ENCODE measurements around the gene CTXN1.

Gene CTXN1

DNA sequence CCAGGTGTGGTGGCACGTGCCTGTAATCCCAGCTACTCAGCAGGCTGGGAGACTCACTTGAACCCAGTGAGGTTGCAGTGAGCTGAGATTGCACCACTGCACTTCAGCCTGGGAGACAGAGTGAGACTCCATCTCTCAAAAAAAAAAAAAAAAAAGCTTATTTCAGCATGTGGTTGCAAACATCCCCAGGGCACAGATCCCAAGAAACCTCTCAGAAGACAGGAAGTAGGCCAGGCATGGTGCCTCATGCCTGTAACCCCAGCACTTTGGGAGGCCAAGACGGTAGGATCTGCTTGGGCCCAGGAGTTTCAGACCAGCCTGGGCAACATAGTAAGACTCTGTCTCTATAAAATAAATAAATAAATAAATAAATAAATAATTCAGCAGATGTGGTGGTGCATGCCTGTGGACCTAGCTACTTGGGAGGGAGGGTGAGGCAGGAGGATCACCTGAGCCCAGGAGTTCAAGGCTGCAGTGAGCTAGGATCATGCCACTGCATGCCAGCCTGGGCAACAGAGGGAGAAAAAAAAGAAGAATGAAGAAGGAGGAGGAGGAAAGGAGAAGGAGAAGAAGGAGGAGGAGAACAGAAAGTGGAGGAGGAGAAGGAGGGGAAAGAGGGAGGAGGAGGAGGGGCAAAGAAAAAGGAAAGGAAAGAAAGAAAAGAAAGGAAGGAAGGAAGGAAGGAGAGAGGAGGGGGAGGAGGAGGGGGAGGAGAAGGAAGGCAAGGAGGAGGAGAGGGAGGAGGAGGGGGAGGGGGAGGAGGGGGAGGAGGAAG lies 42.0 kb downstream of the CTXN1 start:
- H3K4me2 ChIP-seq (ENCODE audit: low read length): no peak overlapping the region
- H3K36me3 ChIP-seq (ENCODE audit: control insufficient read depth, low read length): no peaks in the 10 kb centered on the region
- H3K4me3 ChIP-seq (ENCODE audit: low read length): no peak overlapping the region
- H3K27ac ChIP-seq (ENCODE audit: low read depth, low read length): no peak overlapping the region
- H3K79me2 ChIP-seq (ENCODE audit: control insufficient read depth, low read length): no peaks in the 10 kb centered on the region
- no peaks in the 10 kb centered on the region for H3K4me1 ChIP-seq (ENCODE audit: control insufficient read depth, low read length)
- no peak for TF ChIP-seq EZH2phosphoT487 (IDR thresholded peaks at IDR 0.05; ENCODE audit: borderline replicate concordance, low read length)
- TF ChIP-seq, protein P1, sequence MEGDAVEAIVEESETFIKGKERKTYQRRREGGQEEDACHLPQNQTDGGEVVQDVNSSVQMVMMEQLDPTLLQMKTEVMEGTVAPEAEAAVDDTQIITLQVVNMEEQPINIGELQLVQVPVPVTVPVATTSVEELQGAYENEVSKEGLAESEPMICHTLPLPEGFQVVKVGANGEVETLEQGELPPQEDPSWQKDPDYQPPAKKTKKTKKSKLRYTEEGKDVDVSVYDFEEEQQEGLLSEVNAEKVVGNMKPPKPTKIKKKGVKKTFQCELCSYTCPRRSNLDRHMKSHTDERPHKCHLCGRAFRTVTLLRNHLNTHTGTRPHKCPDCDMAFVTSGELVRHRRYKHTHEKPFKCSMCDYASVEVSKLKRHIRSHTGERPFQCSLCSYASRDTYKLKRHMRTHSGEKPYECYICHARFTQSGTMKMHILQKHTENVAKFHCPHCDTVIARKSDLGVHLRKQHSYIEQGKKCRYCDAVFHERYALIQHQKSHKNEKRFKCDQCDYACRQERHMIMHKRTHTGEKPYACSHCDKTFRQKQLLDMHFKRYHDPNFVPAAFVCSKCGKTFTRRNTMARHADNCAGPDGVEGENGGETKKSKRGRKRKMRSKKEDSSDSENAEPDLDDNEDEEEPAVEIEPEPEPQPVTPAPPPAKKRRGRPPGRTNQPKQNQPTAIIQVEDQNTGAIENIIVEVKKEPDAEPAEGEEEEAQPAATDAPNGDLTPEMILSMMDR (IDR thresholded peaks at IDR 0.05; ENCODE audit: low read depth, low read length, poor library complexity, severe bottlenecking): no peak
- no peaks in the 10 kb centered on the region for H4K20me1 ChIP-seq (ENCODE audit: control insufficient read depth, insufficient read depth, low read depth, low read length)
- no peaks in the 10 kb centered on the region for H3F3A ChIP-seq (ENCODE audit: control insufficient read depth, insufficient read depth)
- peaks cover 12% of the 10 kb centered on the region for H3K27me3 ChIP-seq (ENCODE audit: control insufficient read depth, low read length)
- no peaks in the 10 kb centered on the region for H3K9me2 ChIP-seq (replicated peaks; ENCODE audit: control insufficient read depth, low read length)
- H3K9me3 ChIP-seq (ENCODE audit: control insufficient read depth, insufficient read depth, low read length): no peaks in the 10 kb centered on the region

DNA sequence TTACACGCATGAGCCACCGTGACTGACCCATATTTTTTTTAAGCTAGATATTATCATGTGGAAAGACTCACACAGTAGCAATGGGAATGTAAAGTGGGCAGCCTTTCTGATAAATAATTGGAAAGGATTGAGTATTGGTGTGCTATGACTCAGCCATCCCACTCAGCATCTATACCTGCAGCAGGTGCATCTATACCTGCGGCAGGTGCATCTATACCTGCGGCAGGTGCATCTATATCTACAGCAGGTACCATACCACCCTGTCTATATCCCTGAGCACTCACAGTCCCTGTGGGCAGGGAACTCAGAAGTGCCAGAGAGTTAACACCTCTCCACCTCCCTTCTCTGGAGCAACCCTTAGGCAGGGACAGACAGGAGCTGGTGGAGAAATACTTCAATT lies 42.8 kb downstream of the CTXN1 start:
- Histone ChIP-seq H3K36me3 (ENCODE audit: control insufficient read depth, low read length) (no peaks in the 10 kb centered on the region), H3K27ac (ENCODE audit: low read depth, low read length) (no peak overlapping the region), H3K9me2 (replicated peaks; ENCODE audit: control insufficient read depth, low read length) (no peaks in the 10 kb centered on the region), H3K9me3 (ENCODE audit: control insufficient read depth, insufficient read depth, low read length) (no peaks in the 10 kb centered on the region), H3K4me2 (ENCODE audit: low read length) (no peak overlapping the region), H3K79me2 (ENCODE audit: control insufficient read depth, low read length) (no peaks in the 10 kb centered on the region), H3F3A (ENCODE audit: control insufficient read depth, insufficient read depth) (no peaks in the 10 kb centered on the region), H3K4me3 (ENCODE audit: low read length) (no peak overlapping the region), H3K4me1 (ENCODE audit: control insufficient read depth, low read length) (no peaks in the 10 kb centered on the region), H4K20me1 (ENCODE audit: control insufficient read depth, insufficient read depth, low read depth, low read length) (no peaks in the 10 kb centered on the region), H3K27me3 (ENCODE audit: control insufficient read depth, low read length) (peaks cover 4% of the 10 kb centered on the region; the same call in 1 of the 2 replicates)
- no peak for TF ChIP-seq EZH2phosphoT487 (IDR thresholded peaks at IDR 0.05; ENCODE audit: borderline replicate concordance, low read length)
- TF ChIP-seq, protein P1 (IDR thresholded peaks at IDR 0.05; ENCODE audit: low read depth, low read length, poor library complexity, severe bottlenecking): no peak

DNA sequence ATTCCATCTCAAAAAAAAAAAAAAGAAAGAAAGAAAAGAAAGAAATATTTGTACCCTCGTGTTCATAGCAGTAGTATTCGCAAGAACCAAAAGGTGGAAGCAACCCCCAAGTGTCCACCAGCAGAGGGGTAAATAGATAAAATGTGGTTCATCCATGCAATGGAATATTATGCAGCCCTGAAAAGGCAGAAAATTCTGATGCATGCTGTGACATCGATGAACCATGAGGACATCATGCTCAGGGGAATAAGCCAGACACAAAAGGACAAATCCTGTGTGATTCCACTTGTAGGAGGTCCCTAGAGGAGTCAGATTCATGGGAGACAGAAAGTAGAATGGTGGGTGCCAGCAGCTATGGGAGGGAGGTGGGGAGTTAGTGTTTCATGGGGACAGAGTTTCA lies 44.0 kb downstream of the CTXN1 start:
- Histone ChIP-seq H3K79me2 (ENCODE audit: control insufficient read depth, low read length) (no peaks in the 10 kb centered on the region), H3K4me2 (ENCODE audit: low read length) (no peak overlapping the region), H4K20me1 (ENCODE audit: control insufficient read depth, insufficient read depth, low read depth, low read length) (no peaks in the 10 kb centered on the region), H3K4me3 (ENCODE audit: low read length) (no peak overlapping the region), H3K4me1 (ENCODE audit: control insufficient read depth, low read length) (no peaks in the 10 kb centered on the region), H3K27ac (ENCODE audit: low read depth, low read length) (no peak overlapping the region), H3K9me2 (replicated peaks; ENCODE audit: control insufficient read depth, low read length) (no peaks in the 10 kb centered on the region), H3K27me3 (ENCODE audit: control insufficient read depth, low read length) (no peaks in the 10 kb centered on the region), H3F3A (ENCODE audit: control insufficient read depth, insufficient read depth) (no peaks in the 10 kb centered on the region), H3K9me3 (ENCODE audit: control insufficient read depth, insufficient read depth, low read length) (no peaks in the 10 kb centered on the region), H3K36me3 (ENCODE audit: control insufficient read depth, low read length) (no peaks in the 10 kb centered on the region)
- TF ChIP-seq EZH2phosphoT487 (IDR thresholded peaks at IDR 0.05; ENCODE audit: borderline replicate concordance, low read length): no peak
- TF ChIP-seq, protein P1 (IDR thresholded peaks at IDR 0.05; ENCODE audit: low read depth, low read length, poor library complexity, severe bottlenecking): no peak
